Natural killer cell (primary cell): ENCODE data around the gene KLK5. TPM values are rescaled to one million over a fixed set of nuclear protein-coding genes. Genes with fewer than 3 reads are reported as not detected.

Experiments used
- ATAC-seq, 3 donors: fragments of 150-1000 bp in 2 of 3; fragments of 200-7000 bp in 1 of 3; cut with Tn5 transposase; 1 replicate in 1 of 3; 2 replicates in 2 of 3; pipeline ENCODE4 v1.10.0; 2021; ENCODE audit warnings: mild to moderate bottlenecking in 2 of 3, moderate library complexity in 2 of 3
- DNase-seq, 2 donors: peaks; one replicate each; pipeline versions ENCODE4 v3.0.0 to v3.0.0-alpha.2; 2013 to 2021; ENCODE audit warnings: mixed read lengths in 1 of 2
- H3K27ac ChIP-seq: one replicate; pipeline ENCODE4 v1.5.1; 2013; ENCODE audit warnings: mild to moderate bottlenecking, low read length
- H3K27me3 ChIP-seq: one replicate; pipeline ENCODE4 v1.6.1; 2013; ENCODE audit warnings: low read length; ENCODE audit not compliant: control insufficient read depth, insufficient read depth
- H3K36me3 ChIP-seq: one replicate; pipeline ENCODE4 v1.6.1; 2013; ENCODE audit warnings: low read length; ENCODE audit not compliant: control insufficient read depth, insufficient read depth
- H3K4me1 ChIP-seq: one replicate; pipeline ENCODE4 v1.6.1; 2013; ENCODE audit warnings: low read length; ENCODE audit not compliant: control insufficient read depth, insufficient read depth
- H3K4me3 ChIP-seq: one replicate; pipeline ENCODE4 v1.5.1; 2013; ENCODE audit warnings: low read length
- H3K9me3 ChIP-seq: one replicate; pipeline ENCODE4 v1.6.1; 2013; ENCODE audit warnings: low read length; ENCODE audit not compliant: control insufficient read depth, insufficient read depth
- H3K27ac Mint-ChIP-seq, 2 donors: one replicate each; pipeline ENCODE4 v1.8.0; 2022; ENCODE audit warnings: mild to moderate bottlenecking in 2 of 2, mixed read lengths in 2 of 2, moderate library complexity in 1 of 2
- H3K27me3 Mint-ChIP-seq, 2 donors: one replicate each; pipeline ENCODE4 v1.8.0; 2022; ENCODE audit warnings: low read depth in 2 of 2, mixed read lengths in 2 of 2
- H3K36me3 Mint-ChIP-seq: one replicate; pipeline ENCODE4 v1.8.0; 2022; ENCODE audit warnings: mixed read lengths
- H3K4me1 Mint-ChIP-seq, 2 donors: one replicate each; pipeline ENCODE4 v1.8.0; 2022; ENCODE audit warnings: mixed read lengths in 2 of 2
- H3K4me3 Mint-ChIP-seq: one replicate; pipeline ENCODE4 v1.8.0; 2022; ENCODE audit warnings: mild to moderate bottlenecking, moderate library complexity, mixed read lengths
- H3K9me3 Mint-ChIP-seq, 2 donors: one replicate each; pipeline ENCODE4 v1.8.0; 2022; ENCODE audit warnings: mixed read lengths in 2 of 2
- CTCF ChIP-seq: fragments of 200-600 bp; IDR thresholded peaks from one replicate; pipeline ENCODE4 v1.8.0; 2022; ENCODE audit warnings: antibody characterized with exemption
- WGBS: methylation state at CpG from one replicate; pipeline ENCODE4 v1.1.7; 2013; ENCODE audit warnings: missing lambda C conversion rate; ENCODE audit not compliant: insufficient coverage; 5-methylcytosine and 5-hydroxymethylcytosine counted together
- intact Hi-C: fragments of 100-400 bp; cut with micrococcal nuclease; formaldehyde crosslinking; loops from one replicate; pipeline ENCODE4 v1.14.2; 2022
- total RNA-seq, 4 donors: library from RNA; stranded (reverse); fragments of 120-200 nt in 1 of 4; gene quantifications; one replicate each; pipeline versions ENCODE4 v1.2.3 to v1.2.4, GENCODE V29; 2013 to 2022

Gene KLK5
- total RNA-seq, 3 donors from 2014 or later (not counting 1 experiment from before 2014, with no cell fraction given), result not detected

- Histone ChIP-seq H3K27me3 (peaks cover 15% of the 10 kb centered on the region), H3K4me3 (no peak overlapping the region), H3K36me3 (no peaks in the 10 kb centered on the region), H3K27ac (no peak overlapping the region), H3K9me3 (no peaks in the 10 kb centered on the region), H3K4me1 (peaks cover 9% of the 10 kb centered on the region)
- Mint-ChIP-seq H3K4me1 (peaks cover 0 to 10% of the 10 kb centered on the region in 2 donors), H3K4me3 (no peak overlapping the region), H3K9me3 (no peaks in the 10 kb centered on the region), H3K36me3 (no peaks in the 10 kb centered on the region), H3K27me3 (peaks cover 39 to 43% of the 10 kb centered on the region in 2 donors), H3K27ac (no peak overlapping the region)
- 18% methylated on average over 5 of the region's 5 CpGs for WGBS
- TF ChIP-seq CTCF, result peak; percentile 33
- DNase-seq (peak in 1 of 2 donors; percentile 55), ATAC-seq (peak; percentile 38 to 53 (median 42))
- intact Hi-C loops, result loop anchor here (2.0 kb wide), 1 partner anchor 17 kb away; no protein-coding TSS in a partner anchor
These were observed 46.6 kb downstream of the KLK5 start for GRCh38 chr19:50906217-50906616.

- no peak overlapping the region for H3K27ac ChIP-seq
- ATAC-seq (no peak), DNase-seq (no peak)
- 68% methylated on average over 3 of the region's 4 CpGs for WGBS
- H3K27me3 ChIP-seq, result no peaks in the 10 kb centered on the region
- no peaks in the 10 kb centered on the region for H3K36me3 ChIP-seq
- Mint-ChIP-seq H3K36me3 (no peaks in the 10 kb centered on the region), H3K27ac (no peak overlapping the region), H3K4me3 (no peak overlapping the region), H3K4me1 (no peaks in the 10 kb centered on the region), H3K9me3 (no peaks in the 10 kb centered on the region), H3K27me3 (peaks cover 16 to 17% of the 10 kb centered on the region in 2 donors)
- no peak for TF ChIP-seq CTCF
- H3K4me3 ChIP-seq, result no peak overlapping the region
- intact Hi-C loops, result no loop called here
- H3K4me1 ChIP-seq, result no peaks in the 10 kb centered on the region
- no peaks in the 10 kb centered on the region for H3K9me3 ChIP-seq
These were observed 50.2 kb downstream of the KLK5 start for GRCh38 chr19:50902640-50903039.

GRCh38 chr19:50899569-50899968 lies 53.3 kb downstream of the KLK5 start:
- 91% methylated on average over 3 of the region's 3 CpGs for WGBS
- ATAC-seq (no peak), DNase-seq (no peak)
- Mint-ChIP-seq H3K4me3 (no peak overlapping the region), H3K27ac (no peak overlapping the region), H3K4me1 (no peaks in the 10 kb centered on the region), H3K27me3 (peaks cover 0 to 4% of the 10 kb centered on the region in 2 donors), H3K36me3 (no peaks in the 10 kb centered on the region), H3K9me3 (no peaks in the 10 kb centered on the region)
- Histone ChIP-seq H3K9me3 (peaks cover 5% of the 10 kb centered on the region), H3K4me3 (no peak overlapping the region), H3K36me3 (no peaks in the 10 kb centered on the region), H3K4me1 (peaks cover 3% of the 10 kb centered on the region), H3K27ac (no peak overlapping the region), H3K27me3 (no peaks in the 10 kb centered on the region)
- intact Hi-C loops, result no loop called here
- TF ChIP-seq CTCF, result no peak

GRCh38 chr19:50898018-50898417 lies 54.8 kb downstream of the KLK5 start:
- Histone ChIP-seq H3K4me3 (no peak overlapping the region), H3K4me1 (peaks cover 3% of the 10 kb centered on the region), H3K27ac (no peak overlapping the region), H3K9me3 (peaks cover 8% of the 10 kb centered on the region), H3K27me3 (no peaks in the 10 kb centered on the region), H3K36me3 (no peaks in the 10 kb centered on the region)
- no peaks in the 10 kb centered on the region for H3K4me1 Mint-ChIP-seq
- peaks cover 0 to 2% of the 10 kb centered on the region in 2 donors for H3K27me3 Mint-ChIP-seq
- H3K9me3 Mint-ChIP-seq, result no peaks in the 10 kb centered on the region
- intact Hi-C loops, result no loop called here
- no peak overlapping the region for H3K4me3 Mint-ChIP-seq
- 67% methylated on average over 4 of the region's 4 CpGs for WGBS
- no peak for DNase-seq
- no peak for TF ChIP-seq CTCF
- H3K27ac Mint-ChIP-seq, result no peak overlapping the region
- no peaks in the 10 kb centered on the region for H3K36me3 Mint-ChIP-seq
- no peak for ATAC-seq
